Colonic mucosa (tissue), 4 donors: ENCODE results near the gene WDFY3. TPM values are rescaled to one million over a fixed set of nuclear protein-coding genes. Genes with fewer than 3 reads are reported as not detected.

ENCODE experiments used
- DNase-seq: peaks from one replicate; pipeline ENCODE4 v3.0.0-alpha.2; 2020
- H3K27ac ChIP-seq: fragments of 200-600 bp; one replicate; pipeline ENCODE4 v1.8.0; 2021
- H3K27me3 ChIP-seq: fragments of 200-600 bp; one replicate; pipeline ENCODE4 v1.8.0; 2021
- H3K36me3 ChIP-seq: fragments of 200-600 bp; one replicate; pipeline ENCODE4 v1.8.0; 2021
- H3K4me1 ChIP-seq: fragments of 200-600 bp; one replicate; pipeline ENCODE4 v1.8.0; 2021; ENCODE audit warnings: mild to moderate bottlenecking
- H3K4me3 ChIP-seq: fragments of 200-600 bp; one replicate; pipeline ENCODE4 v1.8.0; 2021
- H3K9ac ChIP-seq, 2 donors: one replicate each; pipeline ENCODE4 v1.7.0; 2013; ENCODE audit warnings: control low read depth in 2 of 2, low read depth in 2 of 2, low read length in 2 of 2
- H3K9me3 ChIP-seq: fragments of 200-600 bp; one replicate; pipeline ENCODE4 v1.8.0; 2021
- CTCF ChIP-seq: fragments of 200-600 bp; IDR thresholded peaks from one replicate; pipeline ENCODE4 v1.8.0; 2022; ENCODE audit warnings: antibody characterized with exemption, mild to moderate bottlenecking
- intact Hi-C: fragments of 100-400 bp; cut with DNase I; formaldehyde crosslinking; loops from one replicate; pipeline ENCODE4 v1.14.1; 2022
- total RNA-seq, 2 donors: library from RNA; stranded (reverse); fragmentation: NEBNext Ultra II Directional in 1 of 2; extraction: Animal tissue kit (Norgen Biotek cat#: 25700) in 1 of 2; gene quantifications; one replicate each; pipeline ENCODE4 v1.2.1, GENCODE V29; 2021
- donor health status: healthy.
- donor health status: DM: no; HTN: no; CAD: no.
- donor health status: DM: no; HTN: no; CAD: no.

WDFY3 gene
- total RNA-seq, 2 donors from 2014 or later, result 46.3 to 50.8 TPM

- Histone ChIP-seq H3K4me1 (no peaks in the 10 kb centered on the region), H3K4me3 (no peak overlapping the region), H3K9me3 (no peaks in the 10 kb centered on the region), H3K9ac (no peak overlapping the region), H3K36me3 (no peaks in the 10 kb centered on the region), H3K27me3 (no peaks in the 10 kb centered on the region), H3K27ac (no peak overlapping the region)
- intact Hi-C loops, result no loop called here
- TF ChIP-seq CTCF, result no peak
- no peak for DNase-seq
Observed at GRCh38 chr4:84690481-84690880, 276.0 kb downstream of the WDFY3 start.

- intact Hi-C loops, result no loop called here
- Histone ChIP-seq H3K9ac (no peak overlapping the region), H3K9me3 (no peaks in the 10 kb centered on the region), H3K36me3 (no peaks in the 10 kb centered on the region), H3K27me3 (no peaks in the 10 kb centered on the region), H3K27ac (no peak overlapping the region), H3K4me3 (no peak overlapping the region), H3K4me1 (no peaks in the 10 kb centered on the region)
- DNase-seq, result no peak
- no peak for TF ChIP-seq CTCF
Observed at GRCh38 chr4:84689197-84689596, 277.3 kb downstream of the WDFY3 start.

- Histone ChIP-seq H3K9me3 (no peaks in the 10 kb centered on the region), H3K4me1 (no peaks in the 10 kb centered on the region), H3K4me3 (no peak overlapping the region), H3K27me3 (no peaks in the 10 kb centered on the region), H3K9ac (no peak overlapping the region), H3K27ac (no peak overlapping the region), H3K36me3 (no peaks in the 10 kb centered on the region)
- no peak for DNase-seq
- TF ChIP-seq CTCF, result no peak
- intact Hi-C loops, result no loop called here
Observed at GRCh38 chr4:84688605-84689004, 277.9 kb downstream of the WDFY3 start.

- Histone ChIP-seq H3K36me3 (no peaks in the 10 kb centered on the region), H3K27ac (no peak overlapping the region), H3K9ac (no peak overlapping the region), H3K4me3 (no peak overlapping the region), H3K4me1 (no peaks in the 10 kb centered on the region), H3K9me3 (no peaks in the 10 kb centered on the region), H3K27me3 (no peaks in the 10 kb centered on the region)
- no peak for DNase-seq
- no peak for TF ChIP-seq CTCF
- intact Hi-C loops, result no loop called here
Observed at GRCh38 chr4:84685105-84685504, 281.4 kb downstream of the WDFY3 start.

- H3K9ac ChIP-seq, result no peak overlapping the region
- no peaks in the 10 kb centered on the region for H3K4me1 ChIP-seq
- TF ChIP-seq CTCF, result no peak
- no peak for DNase-seq
- no peak overlapping the region for H3K4me3 ChIP-seq
- H3K27ac ChIP-seq, result no peak overlapping the region
- no peaks in the 10 kb centered on the region for H3K27me3 ChIP-seq
- intact Hi-C loops, result no loop called here
- H3K9me3 ChIP-seq, result no peaks in the 10 kb centered on the region
- H3K36me3 ChIP-seq, result no peaks in the 10 kb centered on the region
Observed at GRCh38 chr4:84684361-84684760, 282.1 kb downstream of the WDFY3 start.
